ENCODE data around the gene SLC25A6.
"Not testable (repeated sequence)": the region's sequence is repeated elsewhere in the genome, so short reads cannot be mapped to it uniquely, and the experiment has no call there.

DNA sequence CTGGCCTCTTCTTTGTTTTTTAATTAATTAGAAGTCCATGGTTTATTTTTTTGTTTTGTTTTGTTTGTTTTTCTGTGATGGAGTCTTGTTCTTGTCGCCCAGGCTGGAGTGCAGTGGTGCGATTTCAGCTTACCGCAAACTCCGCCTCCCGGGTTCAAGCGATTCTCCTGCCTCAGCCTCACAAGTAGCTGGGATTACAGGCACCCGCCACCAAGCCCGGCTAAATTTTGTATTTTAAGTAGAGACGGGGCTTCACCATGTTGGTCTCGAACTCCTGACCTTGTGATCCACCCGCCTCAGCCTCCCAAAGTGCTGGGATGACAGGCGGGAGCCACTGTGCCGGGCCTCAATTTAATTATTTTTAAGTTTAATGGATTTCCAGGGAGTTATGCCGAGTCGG lies 42.3 kb downstream of the SLC25A6 start:
- TF ChIP-seq, protein P1, sequence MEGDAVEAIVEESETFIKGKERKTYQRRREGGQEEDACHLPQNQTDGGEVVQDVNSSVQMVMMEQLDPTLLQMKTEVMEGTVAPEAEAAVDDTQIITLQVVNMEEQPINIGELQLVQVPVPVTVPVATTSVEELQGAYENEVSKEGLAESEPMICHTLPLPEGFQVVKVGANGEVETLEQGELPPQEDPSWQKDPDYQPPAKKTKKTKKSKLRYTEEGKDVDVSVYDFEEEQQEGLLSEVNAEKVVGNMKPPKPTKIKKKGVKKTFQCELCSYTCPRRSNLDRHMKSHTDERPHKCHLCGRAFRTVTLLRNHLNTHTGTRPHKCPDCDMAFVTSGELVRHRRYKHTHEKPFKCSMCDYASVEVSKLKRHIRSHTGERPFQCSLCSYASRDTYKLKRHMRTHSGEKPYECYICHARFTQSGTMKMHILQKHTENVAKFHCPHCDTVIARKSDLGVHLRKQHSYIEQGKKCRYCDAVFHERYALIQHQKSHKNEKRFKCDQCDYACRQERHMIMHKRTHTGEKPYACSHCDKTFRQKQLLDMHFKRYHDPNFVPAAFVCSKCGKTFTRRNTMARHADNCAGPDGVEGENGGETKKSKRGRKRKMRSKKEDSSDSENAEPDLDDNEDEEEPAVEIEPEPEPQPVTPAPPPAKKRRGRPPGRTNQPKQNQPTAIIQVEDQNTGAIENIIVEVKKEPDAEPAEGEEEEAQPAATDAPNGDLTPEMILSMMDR (optimal IDR thresholded peaks at IDR 0.05 in 1 of 3, IDR thresholded peaks at IDR 0.05 in 1 of 3, conservative IDR thresholded peaks at IDR 0.05 in 1 of 3; ENCODE audit: extremely low read depth in 1 of 3, insufficient read depth in 2 of 3, low read length in 3 of 3): not testable (repeated sequence)
- not testable (repeated sequence) for TF ChIP-seq EZH2 (IDR thresholded peaks at IDR 0.05; ENCODE audit: low read length)

Data from keratinocyte (primary cell).